GM18861 (cell line): ENCODE data around the gene SSBP1.
"Not testable (repeated sequence)": the region's sequence is repeated elsewhere in the genome, so short reads cannot be mapped to it uniquely, and the experiment has no call there.

Experiments
- ATAC-seq: cut with Tn5 transposase; IDR thresholded peaks from one replicate; pipeline ENCODE4 v1.9.1; 2021; ENCODE audit not compliant: unreplicated experiment

Gene SSBP1

DNA sequence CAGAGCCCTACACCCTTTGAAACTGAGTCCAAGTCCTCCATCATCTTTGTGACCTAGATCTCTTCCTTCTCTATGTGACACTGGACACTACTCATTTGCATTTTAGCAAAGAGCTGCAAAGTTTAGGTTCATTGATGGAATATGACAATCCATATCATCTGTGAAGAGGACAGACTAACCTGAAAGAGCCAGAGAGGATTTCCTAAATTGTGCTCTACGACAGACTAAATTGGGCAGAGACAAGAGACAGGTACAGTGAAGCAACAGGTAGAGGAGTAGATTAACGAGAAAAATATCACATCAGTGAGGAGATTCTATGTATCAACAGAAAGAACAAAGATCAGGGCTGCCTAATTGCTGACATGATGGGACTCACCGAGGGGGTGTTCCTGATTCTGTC lies 25.6 kb downstream of the SSBP1 start, which contains the start of gene TAS2R3:
Gene TAS2R3 (plus strand): TSS at position 301 of the 400 bp plus-strand sequence. CDS start 62 bp downstream, at position 363.
- no peak for ATAC-seq

- not testable (repeated sequence) for ATAC-seq
Observed at GRCh38 chr7:141770083-141770583, 32.0 kb downstream of the SSBP1 start.

DNA sequence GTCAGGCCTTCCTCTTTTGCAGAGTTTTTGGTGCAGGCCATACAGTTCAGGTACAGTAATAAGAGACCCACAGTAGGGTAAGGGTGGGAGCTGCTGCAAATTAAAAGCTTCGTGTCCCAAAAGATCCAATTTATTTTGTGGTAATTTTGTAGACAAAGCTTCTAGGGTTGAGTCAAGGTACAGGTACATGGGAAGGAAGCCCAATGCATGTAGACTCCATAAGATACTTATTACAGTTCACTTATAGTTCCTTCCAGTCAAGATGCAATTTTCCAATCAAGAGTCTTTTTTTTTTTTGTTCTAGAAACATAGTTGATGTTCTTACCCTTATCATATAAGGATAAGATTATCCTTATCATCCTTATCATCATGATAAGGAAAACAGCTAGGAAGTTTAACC lies 38.2 kb downstream of the SSBP1 start, which contains the start of gene TAS2R4:
Gene TAS2R4 (plus strand): TSS at position 301 of the 400 bp plus-strand sequence. CDS start 1,815 bp downstream, outside the sequence.
- ATAC-seq: no peak

GRCh38 chr7:141785706-141786552 lies 47.8 kb downstream of the SSBP1 start:
- peak; percentile 69 for ATAC-seq

GRCh38 chr7:141788296-141788695 lies 50.1 kb downstream of the SSBP1 start:
- no peak for ATAC-seq

GRCh38 chr7:141789917-141790316 lies 51.8 kb downstream of the SSBP1 start, which contains the start of gene TAS2R5:
TAS2R5 (plus strand) TSS chr7:141790217; CDS start chr7:141790362, 145 bp downstream.
- no peak for ATAC-seq

GRCh38 chr7:141792526-141792925 lies 54.4 kb downstream of the SSBP1 start:
- ATAC-seq: no peak
